Aorta (tissue), 5 donors: ENCODE data around the gene EVX1. TPM values are rescaled to one million over a fixed set of nuclear protein-coding genes. Genes with fewer than 3 reads are reported as not detected.

Experiments
- ATAC-seq: fragments of 200-7000 bp; cut with Tn5 transposase; one replicate; pipeline ENCODE4 v1.9.1; 2022; ENCODE audit warnings: moderate library complexity; ENCODE audit not compliant: low FRiP score
- DNase-seq, 2 donors: peaks; one replicate each; pipeline ENCODE4 v3.0.0-alpha.2; 2020
- H3K27ac ChIP-seq, 2 donors: one replicate each; pipeline ENCODE4 v1.5.1; 2013; ENCODE audit warnings: low read length in 2 of 2, mild to moderate bottlenecking in 2 of 2, moderate library complexity in 2 of 2, control low read depth in 1 of 2, inconsistent platforms in 1 of 2, low read depth in 1 of 2
- H3K27me3 ChIP-seq, 2 donors: one replicate each; pipeline ENCODE4 v1.6.1; 2013; ENCODE audit warnings: control low read depth in 1 of 2, low read length in 1 of 2, mild to moderate bottlenecking in 1 of 2, moderate library complexity in 1 of 2; ENCODE audit not compliant: insufficient read depth in 2 of 2, control insufficient read depth in 1 of 2
- H3K36me3 ChIP-seq, 2 donors: one replicate each; pipeline ENCODE4 v1.6.1; 2013; ENCODE audit warnings: control low read depth in 1 of 2, low read length in 1 of 2, mild to moderate bottlenecking in 1 of 2; ENCODE audit not compliant: insufficient read depth in 2 of 2, control insufficient read depth in 1 of 2
- H3K4me1 ChIP-seq, 2 donors: one replicate each; pipeline ENCODE4 v1.6.1; 2013; ENCODE audit warnings: low read length in 2 of 2, control low read depth in 1 of 2, mild to moderate bottlenecking in 1 of 2, moderate library complexity in 1 of 2; ENCODE audit not compliant: insufficient read depth in 2 of 2, control insufficient read depth in 1 of 2
- H3K4me3 ChIP-seq, 2 donors: one replicate each; pipeline ENCODE4 v1.5.1; 2013; ENCODE audit warnings: low read length in 2 of 2, control low read depth in 1 of 2, mild to moderate bottlenecking in 1 of 2
- H3K9me3 ChIP-seq: one replicate; pipeline ENCODE4 v1.6.1; 2013; ENCODE audit warnings: mild to moderate bottlenecking, low read length; ENCODE audit not compliant: control insufficient read depth
- WGBS, 2 donors: extraction: QIAGEN DNeasy Blood & Tissue Kit; methylation state at CpG; one replicate each; pipeline ENCODE4 v1.1.7; 2013; 5-methylcytosine and 5-hydroxymethylcytosine counted together
- intact Hi-C, 2 donors: fragments of 100-400 bp; cut with DNase I; formaldehyde crosslinking; loops; one replicate each; pipeline versions ENCODE4 v1.14.2 to v1.15.0; 2022
- polyA plus RNA-seq, 2 donors: library from polyadenylated mRNA; stranded (reverse); fragments of 200-250 nt; gene quantifications; one replicate each; pipeline ENCODE4 v1.2.3, GENCODE V29; 2013
- total RNA-seq, 2 donors: library from RNA; stranded (reverse); fragmentation: NEBNext Ultra II Directional; extraction: Animal tissue kit (Norgen Biotek cat#: 25700); gene quantifications; one replicate each; pipeline ENCODE4 v1.2.1, GENCODE V29; 2021
- donor health status: healthy with polysubstance abuse.
- donor health status: Bipolar disorder and iron deficiency.
- donor health status: DM: no; HTN: no; CAD: no.
- donor health status: DM: no; HTN: no; CAD: no.
- donor health status: DM: yes; HTN: yes; CAD: no.

The EVX1 gene
- total and polyA plus RNA-seq, 4 donors, result not detected

- Histone ChIP-seq H3K27ac (no peak overlapping the region), H3K4me1 (no peaks in the 10 kb centered on the region), H3K4me3 (no peak overlapping the region), H3K27me3 (peaks cover 0 to 5% of the 10 kb centered on the region in 2 donors), H3K9me3 (no peaks in the 10 kb centered on the region), H3K36me3 (no peaks in the 10 kb centered on the region)
- intact Hi-C loops, result no loop called here
- ATAC-seq (no peak), DNase-seq (no peak)
- 9 to 13% methylated on average over 54 to 55 of the region's 55 CpGs for WGBS, 2 donors
Measured at GRCh38 chr7:27239387-27240014, 3.1 kb upstream of the EVX1 start.

GRCh38 chr7:27240015-27240731 lies 2.4 kb upstream of the EVX1 start:
- intact Hi-C loops, result no loop called here
- peaks cover 0 to 2% of the 10 kb centered on the region in 2 donors for H3K4me1 ChIP-seq
- 13 to 15% methylated on average over 18 of the region's 18 CpGs for WGBS, 2 donors

DNA sequence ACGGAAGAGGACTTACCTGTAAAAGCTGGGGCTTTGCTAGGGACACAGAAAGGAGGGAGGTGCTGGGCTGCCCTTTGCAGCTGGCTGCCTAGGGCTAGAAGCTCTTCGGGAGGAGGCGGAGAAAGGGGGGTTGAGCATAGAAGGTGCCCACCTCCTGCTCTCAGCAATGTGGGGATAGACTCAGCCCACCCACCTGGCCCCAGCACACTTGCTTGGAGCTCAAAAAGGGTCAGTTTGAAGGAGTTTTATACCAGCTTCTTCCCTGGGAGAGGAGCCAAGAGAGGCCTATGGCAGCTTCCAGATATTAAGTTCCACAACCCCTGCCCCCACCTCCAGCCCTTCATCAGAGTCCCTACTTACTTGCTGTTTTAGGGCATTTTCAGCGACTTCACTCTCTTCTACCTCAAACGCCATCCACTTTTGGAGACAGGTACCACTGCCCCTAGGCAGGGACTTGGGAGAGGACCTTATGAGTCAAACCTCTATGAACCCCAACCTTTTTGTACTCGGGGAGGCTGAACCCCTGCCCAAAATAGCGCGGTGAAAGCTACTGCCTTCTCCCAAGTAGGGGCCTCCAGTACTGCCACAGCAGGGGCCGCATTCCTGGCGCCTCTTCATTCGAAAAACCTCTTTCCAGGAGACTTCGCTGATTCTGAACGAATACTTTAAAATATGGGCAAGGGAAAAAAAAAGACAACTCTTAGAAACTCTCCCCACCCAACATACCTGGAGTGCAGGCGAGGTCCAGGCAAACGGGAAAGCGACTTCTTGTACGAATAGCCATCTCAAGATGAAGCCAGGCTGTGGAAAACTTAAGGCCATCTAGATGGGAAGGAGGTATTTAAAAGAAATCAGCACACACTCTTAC lies 1.2 kb upstream of the EVX1 start:
- H3K9me3 ChIP-seq, result no peaks in the 10 kb centered on the region
- no peaks in the 10 kb centered on the region for H3K36me3 ChIP-seq
- peaks cover 0 to 2% of the 10 kb centered on the region in 2 donors for H3K4me1 ChIP-seq
- intact Hi-C loops, result no loop called here
- WGBS, 2 donors, result 26 to 36% methylated on average over 17 of the region's 17 CpGs
- H3K27ac ChIP-seq, result no peak overlapping the region
- peaks cover 0 to 5% of the 10 kb centered on the region in 2 donors for H3K27me3 ChIP-seq
- no peak for DNase-seq
- no peak overlapping the region for H3K4me3 ChIP-seq
- ATAC-seq, result no peak

More at GRCh38 chr7:27240015-27240731, 2.4 kb upstream of the EVX1 start:
- Histone ChIP-seq H3K36me3 (no peaks in the 10 kb centered on the region), H3K27ac (no peak overlapping the region), H3K9me3 (no peaks in the 10 kb centered on the region), H3K4me3 (no peak overlapping the region), H3K27me3 (peaks cover 0 to 5% of the 10 kb centered on the region in 2 donors)
- DNase-seq (no peak), ATAC-seq (no peak)

DNA sequence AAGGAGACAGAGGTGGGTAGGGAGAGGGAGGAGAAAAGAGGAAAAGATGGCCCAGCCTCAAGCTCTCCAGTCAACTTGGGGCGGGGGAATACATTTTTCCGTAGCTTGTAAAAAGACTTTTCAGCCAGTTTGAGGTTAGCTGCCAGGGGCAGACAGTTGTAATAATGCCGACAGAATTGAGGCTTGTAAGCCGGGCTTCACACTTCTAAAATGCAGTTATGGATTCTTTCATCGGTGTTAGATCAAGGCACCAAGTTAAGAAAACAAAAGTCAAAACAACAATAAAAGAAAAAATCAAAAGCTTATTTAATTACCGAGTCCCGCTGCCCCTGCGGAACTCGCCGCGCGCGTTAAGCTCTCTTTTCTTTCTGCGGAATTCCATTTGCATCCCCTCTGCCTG lies 448 bp upstream of the EVX1 start:
- 17 to 20% methylated on average over 14 of the region's 14 CpGs for WGBS, 2 donors
- Histone ChIP-seq H3K27me3 (peaks cover 0 to 4% of the 10 kb centered on the region in 2 donors), H3K4me1 (peaks cover 0 to 2% of the 10 kb centered on the region in 2 donors), H3K27ac (no peak overlapping the region), H3K9me3 (no peaks in the 10 kb centered on the region), H3K36me3 (no peaks in the 10 kb centered on the region), H3K4me3 (no peak overlapping the region)
- intact Hi-C loops, result no loop called here
- DNase-seq (no peak), ATAC-seq (no peak)

- WGBS, 2 donors, result 4 to 6% methylated on average over 42 to 43 of the region's 43 CpGs
- no peak for ATAC-seq
Measured at GRCh38 chr7:27243340-27244163, 950 bp downstream of the EVX1 start.

GRCh38 chr7:27244488-27245123 lies 2.0 kb downstream of the EVX1 start:
- peaks cover 0 to 2% of the 10 kb centered on the region in 2 donors for H3K4me1 ChIP-seq
- 18 to 19% methylated on average over 18 of the region's 18 CpGs for WGBS, 2 donors
- no peaks in the 10 kb centered on the region for H3K9me3 ChIP-seq
- H3K27me3 ChIP-seq, result peaks cover 0 to 2% of the 10 kb centered on the region in 2 donors
- ATAC-seq (no peak), DNase-seq (no peak)
- H3K36me3 ChIP-seq, result no peaks in the 10 kb centered on the region
- intact Hi-C loops, result no loop called here
- H3K4me3 ChIP-seq, result no peak overlapping the region
- H3K27ac ChIP-seq, result no peak overlapping the region

More at GRCh38 chr7:27243340-27244163, 950 bp downstream of the EVX1 start:
- H3K9me3 ChIP-seq, result no peaks in the 10 kb centered on the region
- intact Hi-C loops, result no loop called here
- H3K27me3 ChIP-seq, result peaks cover 0 to 2% of the 10 kb centered on the region in 2 donors
- no peaks in the 10 kb centered on the region for H3K36me3 ChIP-seq
- H3K4me1 ChIP-seq, result peaks cover 0 to 2% of the 10 kb centered on the region in 2 donors
- DNase-seq, result no peak
- no peak overlapping the region for H3K27ac ChIP-seq
- H3K4me3 ChIP-seq, result no peak overlapping the region

- H3K4me1 ChIP-seq, result peaks cover 0 to 2% of the 10 kb centered on the region in 2 donors
- H3K27ac ChIP-seq, result no peak overlapping the region
- intact Hi-C loops, result no loop called here
- no peaks in the 10 kb centered on the region for H3K9me3 ChIP-seq
- H3K4me3 ChIP-seq, result no peak overlapping the region
- H3K36me3 ChIP-seq, result no peaks in the 10 kb centered on the region
- no peak for ATAC-seq
- WGBS, 2 donors, result 8 to 10% methylated on average over 37 of the region's 37 CpGs
- peaks cover 0 to 2% of the 10 kb centered on the region in 2 donors for H3K27me3 ChIP-seq
- DNase-seq, result no peak
Measured at GRCh38 chr7:27245124-27245797, 2.7 kb downstream of the EVX1 start.
